Smooth muscle cell (in vitro differentiated cells): ENCODE data around the gene BSND. TPM values are rescaled to one million over a fixed set of nuclear protein-coding genes. Genes with fewer than 3 reads are reported as not detected.

ENCODE experiments used
- DNase-seq: peaks from one replicate; lab custom pipeline; 2025; ENCODE audit not compliant: unreplicated experiment; lab: John Stamatoyannopoulos, UW
- H2AFZ ChIP-seq: fragments of 200-600 bp; sonication (generic); 2 replicates; pipeline ENCODE4 v1.6.0; 2016; ENCODE audit warnings: antibody characterized with exemption, low read depth, mild to moderate bottlenecking
- H3F3A ChIP-seq: fragments of 200-600 bp; sonication (generic); 2 replicates; pipeline ENCODE4 v1.6.0; 2017; ENCODE audit warnings: antibody characterized with exemption, low read depth
- H3K27ac ChIP-seq: fragments of 200-600 bp; sonication (generic); 2 replicates; pipeline ENCODE4 v1.5.1; 2016; ENCODE audit warnings: low read depth, mild to moderate bottlenecking
- H3K27me3 ChIP-seq: fragments of 200-600 bp; sonication (generic); 2 replicates; pipeline ENCODE4 v1.6.1; 2016; ENCODE audit warnings: low read depth, mild to moderate bottlenecking
- H3K36me3 ChIP-seq: fragments of 200-600 bp; sonication (generic); 2 replicates; pipeline ENCODE4 v1.5.1; 2016; ENCODE audit warnings: low read depth
- H3K4me1 ChIP-seq: fragments of 200-600 bp; sonication (generic); 2 replicates; pipeline ENCODE4 v1.5.1; 2016; ENCODE audit warnings: low read depth
- H3K4me2 ChIP-seq: fragments of 200-600 bp; sonication (generic); 2 replicates; pipeline ENCODE4 v1.6.0; 2016; ENCODE audit warnings: mild to moderate bottlenecking
- H3K4me3 ChIP-seq: fragments of 200-600 bp; sonication (generic); 2 replicates; pipeline ENCODE4 v1.5.1; 2016; ENCODE audit warnings: mild to moderate bottlenecking
- H3K79me2 ChIP-seq: fragments of 200-600 bp; sonication (generic); 2 replicates; pipeline ENCODE4 v1.6.0; 2016; ENCODE audit warnings: low read depth, mild to moderate bottlenecking
- H3K9ac ChIP-seq: fragments of 200-600 bp; sonication (generic); 2 replicates; pipeline ENCODE4 v1.6.0; 2016; ENCODE audit warnings: low read depth
- H3K9me3 ChIP-seq: fragments of 200-600 bp; sonication (generic); replicated peaks from 2 replicates; pipeline ENCODE4 v1.5.1; 2016; ENCODE audit warnings: low read depth
- H4K20me1 ChIP-seq: fragments of 200-600 bp; sonication (generic); 2 replicates; pipeline ENCODE4 v1.6.0; 2016; ENCODE audit warnings: low read depth
- WGBS: methylation state at CpG from one replicate; pipeline ENCODE4 v1.1.7; 2016; ENCODE audit warnings: low lambda C conversion rate; 5-methylcytosine and 5-hydroxymethylcytosine counted together
- polyA plus RNA-seq: library from polyadenylated mRNA; unstranded; fragments of >200 nt; fragmentation: Nextera tagmentation; extraction: Ambion mirVana; gene quantifications from 2 replicates; pipeline ENCODE4 v1.2.1, GENCODE V29; 2016
- total RNA-seq: library from RNA; depleted of rRNA; stranded (reverse); fragments of >200 nt; gene quantifications from 2 replicates; pipeline ENCODE4 v1.2.3, GENCODE V29; 2014
- TF ChIP-seq, protein P1 (sequence below): fragments of 200-600 bp; sonication (generic); IDR thresholded peaks from 2 replicates; pipeline ENCODE4 v1.5.1; 2017; ENCODE audit warnings: borderline replicate concordance, mild to moderate bottlenecking, antibody characterized with exemption; ENCODE audit not compliant: insufficient read depth, poor library complexity, severe bottlenecking

Gene BSND
- total and polyA plus RNA-seq, 2 experiments from 2014 or later = not detected

- no peaks in the 10 kb centered on the region for H3K9me3 ChIP-seq
- TF ChIP-seq, protein P1, sequence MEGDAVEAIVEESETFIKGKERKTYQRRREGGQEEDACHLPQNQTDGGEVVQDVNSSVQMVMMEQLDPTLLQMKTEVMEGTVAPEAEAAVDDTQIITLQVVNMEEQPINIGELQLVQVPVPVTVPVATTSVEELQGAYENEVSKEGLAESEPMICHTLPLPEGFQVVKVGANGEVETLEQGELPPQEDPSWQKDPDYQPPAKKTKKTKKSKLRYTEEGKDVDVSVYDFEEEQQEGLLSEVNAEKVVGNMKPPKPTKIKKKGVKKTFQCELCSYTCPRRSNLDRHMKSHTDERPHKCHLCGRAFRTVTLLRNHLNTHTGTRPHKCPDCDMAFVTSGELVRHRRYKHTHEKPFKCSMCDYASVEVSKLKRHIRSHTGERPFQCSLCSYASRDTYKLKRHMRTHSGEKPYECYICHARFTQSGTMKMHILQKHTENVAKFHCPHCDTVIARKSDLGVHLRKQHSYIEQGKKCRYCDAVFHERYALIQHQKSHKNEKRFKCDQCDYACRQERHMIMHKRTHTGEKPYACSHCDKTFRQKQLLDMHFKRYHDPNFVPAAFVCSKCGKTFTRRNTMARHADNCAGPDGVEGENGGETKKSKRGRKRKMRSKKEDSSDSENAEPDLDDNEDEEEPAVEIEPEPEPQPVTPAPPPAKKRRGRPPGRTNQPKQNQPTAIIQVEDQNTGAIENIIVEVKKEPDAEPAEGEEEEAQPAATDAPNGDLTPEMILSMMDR = no peak
- H3K27me3 ChIP-seq = peaks cover 38% of the 10 kb centered on the region
- no peaks in the 10 kb centered on the region for H3K79me2 ChIP-seq
- H3K4me2 ChIP-seq = no peak overlapping the region
- DNase-seq = no peak
- H3K4me3 ChIP-seq = no peak overlapping the region
- no peaks in the 10 kb centered on the region for H3F3A ChIP-seq
- 89% methylated on average over 5 of the region's 5 CpGs for WGBS
- no peak overlapping the region for H3K9ac ChIP-seq
- no peak overlapping the region for H3K27ac ChIP-seq
- H2AFZ ChIP-seq = no peak overlapping the region
- no peaks in the 10 kb centered on the region for H4K20me1 ChIP-seq
- no peaks in the 10 kb centered on the region for H3K36me3 ChIP-seq
- no peaks in the 10 kb centered on the region for H3K4me1 ChIP-seq
Measured at GRCh38 chr1:54985556-54985955, 13.2 kb upstream of the BSND start.

DNA sequence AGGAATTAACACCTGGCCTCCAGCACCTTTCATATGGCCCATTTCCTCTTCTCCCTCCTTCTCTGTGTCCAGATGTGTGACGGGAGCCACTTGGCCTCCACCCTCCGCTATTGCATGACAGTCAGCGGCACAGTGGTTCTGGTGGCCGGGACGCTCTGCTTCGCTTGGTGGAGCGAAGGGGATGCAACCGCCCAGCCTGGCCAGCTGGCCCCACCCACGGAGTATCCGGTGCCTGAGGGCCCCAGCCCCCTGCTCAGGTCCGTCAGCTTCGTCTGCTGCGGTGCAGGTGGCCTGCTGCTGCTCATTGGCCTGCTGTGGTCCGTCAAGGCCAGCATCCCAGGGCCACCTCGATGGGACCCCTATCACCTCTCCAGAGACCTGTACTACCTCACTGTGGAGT lies 12.7 kb upstream of the BSND start:
- Histone ChIP-seq H3K4me2 (no peak overlapping the region), H3K27ac (no peak overlapping the region), H3K9me3 (no peaks in the 10 kb centered on the region), H3K4me1 (no peaks in the 10 kb centered on the region), H3K4me3 (no peak overlapping the region), H3K36me3 (no peaks in the 10 kb centered on the region), H4K20me1 (no peaks in the 10 kb centered on the region), H2AFZ (no peak overlapping the region), H3K27me3 (peaks cover 33% of the 10 kb centered on the region), H3K79me2 (no peaks in the 10 kb centered on the region), H3F3A (no peaks in the 10 kb centered on the region), H3K9ac (no peak overlapping the region)
- TF ChIP-seq, protein P1 = no peak
- WGBS = 92% methylated on average over 15 of the region's 15 CpGs
- DNase-seq = no peak

DNA sequence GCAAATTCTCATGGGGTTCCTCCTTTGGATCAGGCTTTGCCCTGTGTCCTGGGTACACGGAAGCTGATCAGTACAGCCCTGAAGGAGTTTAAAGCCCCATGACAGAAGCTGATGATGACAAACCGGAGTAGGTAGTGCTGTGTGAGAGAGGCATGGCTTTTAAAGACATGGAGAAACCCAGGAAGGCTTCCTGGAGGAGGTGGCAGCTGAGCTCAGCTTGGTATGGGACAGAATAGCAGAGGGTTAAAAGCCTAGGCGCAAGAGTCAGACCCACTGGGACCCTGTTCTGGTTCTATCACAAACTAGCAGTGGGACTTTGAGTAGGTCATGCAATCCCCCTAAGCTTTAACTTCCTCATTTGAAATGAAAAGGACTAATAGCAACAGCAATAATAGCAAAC lies 12.2 kb upstream of the BSND start:
- Histone ChIP-seq H4K20me1 (no peaks in the 10 kb centered on the region), H3K9ac (no peak overlapping the region), H3K36me3 (no peaks in the 10 kb centered on the region), H3K27ac (no peak overlapping the region), H3K4me1 (no peaks in the 10 kb centered on the region), H3K27me3 (peaks cover 28% of the 10 kb centered on the region), H3K4me3 (no peak overlapping the region), H3K9me3 (no peaks in the 10 kb centered on the region), H3K79me2 (no peaks in the 10 kb centered on the region), H3K4me2 (no peak overlapping the region), H3F3A (no peaks in the 10 kb centered on the region), H2AFZ (no peak overlapping the region)
- TF ChIP-seq, protein P1 = no peak
- 91% methylated on average over 3 of the region's 3 CpGs for WGBS
- no peak for DNase-seq

- Histone ChIP-seq H3K27ac (no peak overlapping the region), H3K4me3 (no peak overlapping the region), H3K4me1 (no peaks in the 10 kb centered on the region), H3K36me3 (no peaks in the 10 kb centered on the region), H3K9ac (no peak overlapping the region), H3K4me2 (no peak overlapping the region), H3K27me3 (peaks cover 19% of the 10 kb centered on the region), H3K79me2 (no peaks in the 10 kb centered on the region), H4K20me1 (no peaks in the 10 kb centered on the region), H3K9me3 (no peaks in the 10 kb centered on the region), H3F3A (no peaks in the 10 kb centered on the region), H2AFZ (no peak overlapping the region)
- 56% methylated on average over 2 of the region's 2 CpGs for WGBS
- TF ChIP-seq, protein P1 = no peak
- no peak for DNase-seq
Measured at GRCh38 chr1:54987427-54987826, 11.3 kb upstream of the BSND start.
